ENCODE measurements around the gene CD44.

- TF ChIP-seq CTCF (IDR thresholded peaks at IDR 0.05; ENCODE audit: low read depth, low read length, missing input control): no peak
- no peak for TF ChIP-seq RAD21 (IDR thresholded peaks at IDR 0.05)
- TF ChIP-seq ATF3 (IDR thresholded peaks at IDR 0.05): no peak
- no peak for TF ChIP-seq FOXA1 (IDR thresholded peaks at IDR 0.05)
- TF ChIP-seq JUND (IDR thresholded peaks at IDR 0.05): no peak
Observed at GRCh38 chr11:35174666-35175065, 35.7 kb downstream of the CD44 start.
